ENCODE results near the gene BIRC6.
"Not testable (repeated sequence)": the region's sequence is repeated elsewhere in the genome, so short reads cannot be mapped to it uniquely, and the experiment has no call there.

DNA sequence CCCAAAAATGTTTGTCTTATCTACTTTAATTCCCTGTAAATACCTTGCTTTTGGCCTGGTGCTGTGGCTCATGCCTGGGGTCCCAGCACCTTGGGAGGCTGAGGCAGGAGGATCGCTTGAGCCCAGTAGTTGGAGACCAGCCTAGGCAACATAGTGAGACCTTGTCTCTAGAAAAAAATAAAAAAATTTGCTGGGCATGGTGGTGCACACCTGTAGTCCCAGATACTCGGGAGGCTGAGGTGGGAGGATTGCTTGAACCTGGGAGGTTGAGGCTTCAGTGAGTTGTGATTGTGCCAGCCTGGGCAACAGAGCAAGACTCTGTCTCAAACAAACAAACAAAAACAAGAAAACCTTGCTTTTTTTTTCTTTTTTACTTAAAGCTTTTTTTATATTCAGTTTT, 6.2 kb downstream of the BIRC6 start:
- TF ChIP-seq POLR2A (IDR thresholded peaks at IDR 0.05; ENCODE audit: low read depth, low read length); RFX5 (IDR thresholded peaks at IDR 0.05; ENCODE audit: low read depth, low read length); RAD21 (IDR thresholded peaks at IDR 0.05; ENCODE audit: low read length): not testable (repeated sequence)
